Head of caudate nucleus (tissue), 42 donors: Measurements from ENCODE around the gene TAS2R14.

Experiments used
- DNase-seq, 42 donors: peaks; one replicate each; pipeline versions ENCODE4 v3.0.0 to v3.0.0-alpha.2; 2020 to 2021; ENCODE audit warnings: mixed read lengths in 7 of 42
- intact Hi-C: fragments of 100-400 bp; cut with DNase I; formaldehyde crosslinking; loops from one replicate; pipeline ENCODE4 v1.15.0; 2022

TAS2R14 gene

DNA sequence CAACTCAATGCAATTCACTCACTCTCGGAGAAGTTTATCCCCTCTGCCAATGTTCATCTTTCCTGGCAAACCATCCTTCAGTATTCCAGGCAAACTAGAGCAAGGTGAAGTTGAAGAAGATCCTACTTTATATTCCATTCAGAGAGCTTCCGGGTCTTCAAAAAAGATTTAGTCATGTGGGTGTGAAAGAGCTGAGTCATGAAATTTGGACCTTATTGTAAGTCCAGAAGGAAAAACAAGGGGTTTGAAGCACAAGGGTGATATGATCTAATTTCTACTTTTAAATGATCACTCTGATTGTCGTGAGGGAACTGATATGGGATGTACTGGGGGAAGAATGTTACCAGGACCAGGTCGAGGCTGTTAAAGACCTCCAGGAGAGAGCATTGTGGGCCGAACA, 12.8 kb downstream of the TAS2R14 start:
- intact Hi-C loops = no loop called here
- no peak for DNase-seq

DNA sequence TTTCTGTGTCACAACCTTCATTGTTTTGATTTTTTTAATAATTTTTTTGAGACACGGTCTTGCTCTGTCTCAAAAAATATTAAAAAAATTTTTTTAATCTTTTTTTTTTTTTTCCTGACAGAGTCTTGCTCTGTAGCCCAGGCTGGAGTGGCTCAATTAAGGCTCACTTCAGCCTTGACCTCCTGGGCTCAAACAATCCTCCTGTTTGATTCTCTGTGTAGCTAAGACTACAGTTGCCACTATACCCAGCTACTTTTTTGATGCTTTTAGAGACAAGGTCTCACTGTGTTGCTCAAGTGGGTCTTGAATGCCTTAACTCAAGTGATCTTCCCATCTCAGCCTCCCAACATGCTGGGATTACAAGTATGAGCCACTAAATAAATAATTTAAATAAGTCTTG, 19.3 kb downstream of the TAS2R14 start:
- intact Hi-C loops = no loop called here
- DNase-seq = no peak

DNA sequence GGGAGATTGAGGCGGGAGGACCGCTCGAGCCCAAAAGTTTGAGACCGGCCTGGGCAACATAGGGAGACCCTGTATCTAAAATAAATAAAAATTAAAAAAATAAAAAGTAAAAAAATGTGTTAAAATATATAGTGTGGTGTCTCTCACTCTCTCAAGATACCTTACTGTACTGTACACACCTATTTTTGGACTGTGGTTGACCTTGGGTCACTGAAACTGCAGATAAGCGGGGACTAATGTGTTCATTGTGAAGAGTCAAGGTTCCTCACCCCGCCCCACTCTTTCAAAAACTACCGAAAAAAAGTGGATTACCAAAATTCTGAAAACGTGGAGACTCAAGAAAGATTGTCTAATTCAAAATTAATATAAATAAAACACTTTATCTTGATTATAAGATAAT, 28.7 kb downstream of the TAS2R14 start:
- intact Hi-C loops = no loop called here
- no peak for DNase-seq

- intact Hi-C loops = no loop called here
- no peak for DNase-seq
Measured at GRCh38 chr12:10909462-10909861, 29.6 kb downstream of the TAS2R14 start, which contains the start of gene TAS2R13. TAS2R13 (minus strand) TSS chr12:10909562; CDS start chr12:10909298, 264 bp downstream.

- DNase-seq = no peak
- intact Hi-C loops = no loop called here
Measured at GRCh38 chr12:10904686-10905085, 34.4 kb downstream of the TAS2R14 start.

DNA sequence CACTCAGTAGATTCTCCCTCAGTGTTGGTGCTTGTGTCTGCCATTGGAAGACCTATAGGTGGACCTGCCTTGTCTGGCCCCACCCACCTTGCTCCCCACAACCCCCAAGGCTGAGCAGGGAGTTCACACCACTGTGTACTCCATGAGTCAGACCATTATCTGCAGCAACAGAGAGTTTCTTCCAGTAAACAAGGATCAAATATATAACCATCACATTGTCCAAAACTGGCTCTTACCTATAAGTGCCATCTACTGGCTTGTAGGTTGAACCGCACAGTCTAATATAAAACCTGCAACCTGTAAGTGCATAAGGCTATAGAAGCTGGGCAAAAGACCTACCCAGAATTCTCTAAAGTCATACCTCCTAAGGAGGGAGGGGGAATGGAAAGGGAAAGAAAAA, 37.6 kb downstream of the TAS2R14 start:
- DNase-seq = no peak
- intact Hi-C loops = no loop called here

GRCh38 chr12:10900972-10901371, 38.1 kb downstream of the TAS2R14 start:
- intact Hi-C loops = no loop called here
- DNase-seq = no peak

- intact Hi-C loops = no loop called here
- no peak for DNase-seq
Measured at GRCh38 chr12:10900530-10900929, 38.5 kb downstream of the TAS2R14 start.

DNA sequence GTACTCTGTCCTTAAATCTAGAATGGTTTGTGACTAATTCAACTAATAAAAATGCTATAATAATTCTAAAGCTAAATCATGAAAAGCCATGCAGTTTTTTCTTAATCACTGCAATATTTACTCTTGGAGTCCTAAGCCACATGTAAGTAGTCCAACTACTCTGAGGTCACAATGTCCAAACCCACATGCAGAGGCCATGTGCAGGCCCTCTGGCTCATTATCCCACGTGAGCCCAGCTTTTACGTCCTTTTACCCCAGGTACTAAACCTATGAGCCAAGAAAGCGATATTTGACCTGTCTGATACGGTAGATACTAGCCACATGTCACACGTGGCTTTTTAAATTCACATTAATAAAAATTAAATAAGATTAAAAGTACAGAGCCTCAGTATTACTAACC, 42.2 kb downstream of the TAS2R14 start:
- intact Hi-C loops = no loop called here
- DNase-seq = no peak

DNA sequence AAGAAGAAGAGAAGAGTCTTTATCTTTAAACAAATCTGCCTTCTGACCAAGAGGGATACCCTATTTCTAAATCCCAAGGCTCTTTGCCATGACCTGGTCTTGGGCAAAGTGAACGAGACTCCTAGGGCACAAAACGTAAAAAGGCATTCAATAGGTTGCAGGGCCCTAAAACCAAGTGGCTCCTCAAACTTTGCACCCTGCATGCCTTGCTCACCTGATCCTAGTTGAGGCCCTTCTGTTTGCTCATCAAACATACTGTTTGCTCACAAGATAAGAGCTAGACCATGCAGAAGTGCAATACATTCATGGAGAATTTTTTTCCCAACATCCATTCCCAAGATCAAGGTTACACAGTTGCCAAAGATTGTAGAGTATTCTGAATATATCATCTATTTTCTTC, 47.1 kb downstream of the TAS2R14 start:
- DNase-seq = no peak
- intact Hi-C loops = no loop called here

DNA sequence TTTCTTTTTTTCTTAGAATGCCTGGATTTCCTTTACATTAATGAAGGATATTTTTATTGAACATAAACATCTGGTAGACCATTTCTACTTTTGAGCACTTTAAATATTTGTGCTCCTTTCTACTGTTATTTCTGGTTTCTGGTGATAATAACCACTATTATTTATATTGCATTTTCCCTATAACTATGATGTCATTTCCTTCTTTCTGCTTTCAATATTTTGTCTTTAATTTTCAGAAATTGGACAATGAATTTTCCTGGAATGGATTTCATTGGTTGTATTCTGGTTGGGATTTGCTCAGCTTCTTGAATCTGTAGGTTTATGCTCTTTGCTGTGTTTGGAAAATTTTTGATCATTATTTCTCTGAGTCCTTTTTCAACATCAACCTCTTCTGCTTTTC, 49.8 kb downstream of the TAS2R14 start:
- no peak for DNase-seq
- intact Hi-C loops = no loop called here
